ENCODE results near the gene CLEC2L.

DNA sequence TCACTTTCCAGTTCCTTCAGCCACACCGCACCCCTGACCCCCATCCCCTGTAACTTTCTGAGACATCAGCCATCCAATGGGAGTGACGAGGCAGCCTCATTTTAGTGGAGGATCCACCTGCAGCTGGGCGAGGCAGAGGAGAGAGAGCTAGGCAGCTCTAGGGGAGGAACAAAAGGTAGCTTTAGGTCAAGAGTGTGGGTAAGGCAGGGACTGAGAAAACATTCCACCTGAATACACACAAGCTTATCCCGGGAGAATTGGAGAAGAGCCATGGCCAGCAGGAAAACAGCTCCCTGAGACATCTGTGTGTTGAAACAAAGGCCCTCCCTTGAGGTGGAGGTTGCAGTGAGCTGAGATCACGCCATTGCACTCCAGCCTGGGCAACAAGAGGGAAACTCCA lies 33.4 kb upstream of the CLEC2L start:
- TF ChIP-seq, protein P1, sequence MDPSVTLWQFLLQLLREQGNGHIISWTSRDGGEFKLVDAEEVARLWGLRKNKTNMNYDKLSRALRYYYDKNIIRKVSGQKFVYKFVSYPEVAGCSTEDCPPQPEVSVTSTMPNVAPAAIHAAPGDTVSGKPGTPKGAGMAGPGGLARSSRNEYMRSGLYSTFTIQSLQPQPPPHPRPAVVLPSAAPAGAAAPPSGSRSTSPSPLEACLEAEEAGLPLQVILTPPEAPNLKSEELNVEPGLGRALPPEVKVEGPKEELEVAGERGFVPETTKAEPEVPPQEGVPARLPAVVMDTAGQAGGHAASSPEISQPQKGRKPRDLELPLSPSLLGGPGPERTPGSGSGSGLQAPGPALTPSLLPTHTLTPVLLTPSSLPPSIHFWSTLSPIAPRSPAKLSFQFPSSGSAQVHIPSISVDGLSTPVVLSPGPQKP (IDR thresholded peaks at IDR 0.05; ENCODE audit: borderline replicate concordance, low read depth, low read length) = no peak
- TF ChIP-seq, protein P2, sequence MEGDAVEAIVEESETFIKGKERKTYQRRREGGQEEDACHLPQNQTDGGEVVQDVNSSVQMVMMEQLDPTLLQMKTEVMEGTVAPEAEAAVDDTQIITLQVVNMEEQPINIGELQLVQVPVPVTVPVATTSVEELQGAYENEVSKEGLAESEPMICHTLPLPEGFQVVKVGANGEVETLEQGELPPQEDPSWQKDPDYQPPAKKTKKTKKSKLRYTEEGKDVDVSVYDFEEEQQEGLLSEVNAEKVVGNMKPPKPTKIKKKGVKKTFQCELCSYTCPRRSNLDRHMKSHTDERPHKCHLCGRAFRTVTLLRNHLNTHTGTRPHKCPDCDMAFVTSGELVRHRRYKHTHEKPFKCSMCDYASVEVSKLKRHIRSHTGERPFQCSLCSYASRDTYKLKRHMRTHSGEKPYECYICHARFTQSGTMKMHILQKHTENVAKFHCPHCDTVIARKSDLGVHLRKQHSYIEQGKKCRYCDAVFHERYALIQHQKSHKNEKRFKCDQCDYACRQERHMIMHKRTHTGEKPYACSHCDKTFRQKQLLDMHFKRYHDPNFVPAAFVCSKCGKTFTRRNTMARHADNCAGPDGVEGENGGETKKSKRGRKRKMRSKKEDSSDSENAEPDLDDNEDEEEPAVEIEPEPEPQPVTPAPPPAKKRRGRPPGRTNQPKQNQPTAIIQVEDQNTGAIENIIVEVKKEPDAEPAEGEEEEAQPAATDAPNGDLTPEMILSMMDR (conservative IDR thresholded peaks at IDR 0.05; ENCODE audit: low read depth, low read length) = no peak
- TF ChIP-seq POLR2A (IDR thresholded peaks at IDR 0.05; ENCODE audit: low read depth, low read length) (no peak), BHLHE40 (IDR thresholded peaks at IDR 0.05; ENCODE audit: low read depth, low read length) (no peak), MXI1 (IDR thresholded peaks at IDR 0.05; ENCODE audit: borderline replicate concordance, low read depth, low read length) (no peak), CEBPB (IDR thresholded peaks at IDR 0.05; ENCODE audit: low read depth, low read length) (no peak), USF2 (IDR thresholded peaks at IDR 0.05; ENCODE audit: low read depth, low read length) (no peak)

All from IMR-90 (cell line).